Sigmoid colon (tissue), 7 donors: Measurements from ENCODE around the gene GPRC5B. TPM values are rescaled to one million over a fixed set of nuclear protein-coding genes. Genes with fewer than 3 reads are reported as not detected.

Experiments
- DNase-seq: peaks from one replicate; pipeline ENCODE4 v3.0.0-alpha.2; 2019
- H3K27ac ChIP-seq, 4 donors: fragments of 200-600 bp; sonication (generic); one replicate each; pipeline ENCODE4 v1.5.1; 2016 to 2019; ENCODE audit warnings: mild to moderate bottlenecking in 1 of 4
- H3K27me3 ChIP-seq, 3 donors: fragments of 200-600 bp; sonication (generic); one replicate each; pipeline ENCODE4 v1.5.1; 2019; ENCODE audit warnings: mild to moderate bottlenecking in 1 of 3
- H3K36me3 ChIP-seq, 4 donors: fragments of 200-600 bp; sonication (generic); one replicate each; pipeline ENCODE4 v1.5.1; 2016 to 2019
- H3K4me1 ChIP-seq, 4 donors: fragments of 200-600 bp; sonication (generic); one replicate each; pipeline ENCODE4 v1.5.1; 2017 to 2019
- H3K4me3 ChIP-seq, 4 donors: fragments of 200-600 bp; sonication (generic); one replicate each; pipeline ENCODE4 v1.5.1; 2017 to 2019; ENCODE audit warnings: mild to moderate bottlenecking in 2 of 4, moderate library complexity in 1 of 4
- H3K9me3 ChIP-seq, 4 donors: fragments of 200-600 bp in 3 of 4; sonication (generic) in 3 of 4; one replicate each; pipeline versions ENCODE4 v1.5.1 to v1.6.1; 2013 to 2019
- EP300 ChIP-seq, 4 donors: sonication (generic); formaldehyde crosslinking; IDR thresholded peaks; one replicate each; pipeline ENCODE4 v1.6.1; 2017; ENCODE audit warnings: antibody characterized with exemption in 4 of 4
- POLR2A ChIP-seq, 2 donors: fragments of 450-650 bp; IDR thresholded peaks; one replicate each; pipeline ENCODE4 v1.6.1; 2016; ENCODE audit warnings: antibody characterized with exemption in 2 of 2, mild to moderate bottlenecking in 2 of 2, moderate library complexity in 2 of 2
- POLR2AphosphoS5 ChIP-seq, 4 donors: sonication (generic); formaldehyde crosslinking; IDR thresholded peaks; one replicate each; pipeline ENCODE4 v1.6.1; 2017; ENCODE audit warnings: antibody characterized with exemption in 4 of 4
- WGBS, 2 donors: extraction: QIAGEN DNeasy Blood & Tissue Kit; methylation state at CpG; one replicate each; pipeline ENCODE4 v1.1.7; 2013; 5-methylcytosine and 5-hydroxymethylcytosine counted together
- intact Hi-C: fragments of 100-400 bp; cut with DNase I; formaldehyde crosslinking; loops from one replicate; pipeline ENCODE4 v1.15.1; 2023
- polyA plus RNA-seq, 3 donors: library from polyadenylated mRNA; stranded (reverse); fragments of 200-250 nt; gene quantifications; one replicate each; pipeline ENCODE4 v1.2.3, GENCODE V29; 2013
- total RNA-seq, 4 donors: library from RNA; depleted of rRNA; stranded (reverse); fragments of >200 nt; gene quantifications; one replicate each; pipeline ENCODE4 v1.1.0, GENCODE V29; 2016
- TF ChIP-seq, protein P1 (sequence below), 4 experiments: fragments of 450-650 bp in 3 of 4; fragments of 200-600 bp in 1 of 4; IDR thresholded peaks; one replicate each; pipeline ENCODE4 v1.5.1; 2016 to 2019; ENCODE audit warnings: antibody characterized with exemption in 4 of 4, mild to moderate bottlenecking in 3 of 4, moderate library complexity in 2 of 4
- donor health status: healthy with polysubstance abuse.
- donor health status: Bipolar disorder and iron deficiency.
- donor health status: healthy.

Gene GPRC5B
- total and polyA plus RNA-seq, 7 donors: 1.6 to 20.6 (median 8.4) TPM

DNA sequence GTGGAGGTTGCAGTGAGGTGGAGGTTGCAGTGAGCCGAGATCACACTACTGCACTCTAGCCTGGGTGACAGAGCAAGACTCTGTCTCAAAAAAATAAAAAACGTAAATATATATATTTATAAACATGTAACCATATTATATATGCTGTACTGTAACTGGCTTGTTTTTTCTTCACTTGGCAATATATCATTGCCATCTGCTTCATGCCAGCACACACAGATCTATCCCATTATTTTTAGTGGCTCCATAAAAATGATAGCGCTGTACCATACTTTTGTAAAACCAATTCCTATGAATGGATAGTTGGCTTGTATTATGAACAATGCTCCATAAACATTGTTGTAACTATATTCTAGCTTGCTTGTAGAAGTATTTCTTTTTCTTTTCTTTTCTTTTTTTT, 49.5 kb downstream of the GPRC5B start:
- no peaks in the 10 kb centered on the region for H3K36me3 ChIP-seq
- TF ChIP-seq POLR2AphosphoS5 (IDR thresholded peaks at IDR 0.05) (no peak), EP300 (IDR thresholded peaks at IDR 0.05) (no peak), POLR2A (IDR thresholded peaks at IDR 0.05) (no peak)
- TF ChIP-seq, protein P1, sequence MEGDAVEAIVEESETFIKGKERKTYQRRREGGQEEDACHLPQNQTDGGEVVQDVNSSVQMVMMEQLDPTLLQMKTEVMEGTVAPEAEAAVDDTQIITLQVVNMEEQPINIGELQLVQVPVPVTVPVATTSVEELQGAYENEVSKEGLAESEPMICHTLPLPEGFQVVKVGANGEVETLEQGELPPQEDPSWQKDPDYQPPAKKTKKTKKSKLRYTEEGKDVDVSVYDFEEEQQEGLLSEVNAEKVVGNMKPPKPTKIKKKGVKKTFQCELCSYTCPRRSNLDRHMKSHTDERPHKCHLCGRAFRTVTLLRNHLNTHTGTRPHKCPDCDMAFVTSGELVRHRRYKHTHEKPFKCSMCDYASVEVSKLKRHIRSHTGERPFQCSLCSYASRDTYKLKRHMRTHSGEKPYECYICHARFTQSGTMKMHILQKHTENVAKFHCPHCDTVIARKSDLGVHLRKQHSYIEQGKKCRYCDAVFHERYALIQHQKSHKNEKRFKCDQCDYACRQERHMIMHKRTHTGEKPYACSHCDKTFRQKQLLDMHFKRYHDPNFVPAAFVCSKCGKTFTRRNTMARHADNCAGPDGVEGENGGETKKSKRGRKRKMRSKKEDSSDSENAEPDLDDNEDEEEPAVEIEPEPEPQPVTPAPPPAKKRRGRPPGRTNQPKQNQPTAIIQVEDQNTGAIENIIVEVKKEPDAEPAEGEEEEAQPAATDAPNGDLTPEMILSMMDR (IDR thresholded peaks at IDR 0.05): no peak
- peaks cover 0 to 6% (median 2%) of the 10 kb centered on the region in 4 donors for H3K4me1 ChIP-seq
- H3K27ac ChIP-seq: no peak overlapping the region
- no peaks in the 10 kb centered on the region for H3K27me3 ChIP-seq
- H3K4me3 ChIP-seq: no peak overlapping the region
- H3K9me3 ChIP-seq: no peaks in the 10 kb centered on the region
- intact Hi-C loops: loop anchor here (10.0 kb wide), 1 partner anchor 60 kb away; no protein-coding TSS in a partner anchor
- WGBS, 2 donors: 94 to 95% methylated on average over 3 of the region's 3 CpGs
- DNase-seq: no peak

DNA sequence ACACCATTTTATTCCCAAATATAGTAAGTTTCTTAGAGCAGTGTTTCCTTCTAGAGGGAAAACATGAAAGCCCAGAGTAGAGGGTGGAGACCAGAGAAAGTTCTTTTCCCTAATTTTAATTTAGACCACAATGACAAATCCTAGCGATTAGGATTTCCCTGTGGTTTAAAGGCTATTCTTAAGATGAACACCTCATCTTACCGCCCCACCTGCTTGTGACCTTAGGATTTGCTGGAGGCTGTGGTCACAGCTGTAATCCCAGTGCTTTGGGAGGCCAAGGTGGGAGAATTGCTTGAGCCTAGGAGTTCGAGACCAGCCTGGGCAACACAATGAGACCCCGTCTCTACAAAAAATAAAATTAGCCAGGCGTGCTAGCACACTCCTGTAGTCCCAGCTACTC, 51.1 kb downstream of the GPRC5B start:
- Histone ChIP-seq H3K36me3 (no peaks in the 10 kb centered on the region), H3K27me3 (no peaks in the 10 kb centered on the region), H3K9me3 (no peaks in the 10 kb centered on the region), H3K4me3 (no peak overlapping the region), H3K27ac (no peak overlapping the region), H3K4me1 (peaks cover 0 to 6% (median 2%) of the 10 kb centered on the region in 4 donors)
- intact Hi-C loops: loop anchor here (10.0 kb wide), 1 partner anchor 61 kb away; no protein-coding TSS in a partner anchor
- DNase-seq: no peak
- WGBS, 2 donors: 93 to 94% methylated on average over 5 of the region's 5 CpGs
- TF ChIP-seq EP300 (IDR thresholded peaks at IDR 0.05) (no peak), POLR2A (IDR thresholded peaks at IDR 0.05) (no peak), POLR2AphosphoS5 (IDR thresholded peaks at IDR 0.05) (no peak)
- TF ChIP-seq, protein P1 (IDR thresholded peaks at IDR 0.05): no peak

DNA sequence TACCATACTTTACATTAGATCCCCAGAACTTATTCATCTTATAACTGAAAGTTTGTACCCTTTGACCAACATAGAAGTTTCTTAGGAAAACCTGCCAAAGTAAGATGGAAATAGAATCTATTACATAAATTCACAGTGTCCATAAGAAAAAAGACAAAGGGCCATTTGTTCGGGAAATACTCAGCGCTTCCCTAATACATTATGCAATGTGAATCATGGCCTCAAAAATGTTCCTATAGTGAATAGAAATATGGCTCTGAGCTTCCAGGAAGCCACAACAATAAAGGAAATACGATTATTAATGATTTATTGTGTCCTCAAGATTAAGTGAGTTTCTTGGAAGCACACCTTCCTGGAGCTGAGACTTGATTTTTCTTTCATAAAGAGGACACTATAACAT, 51.5 kb downstream of the GPRC5B start:
- TF ChIP-seq, protein P1 (IDR thresholded peaks at IDR 0.05): no peak
- TF ChIP-seq POLR2AphosphoS5 (IDR thresholded peaks at IDR 0.05) (no peak), POLR2A (IDR thresholded peaks at IDR 0.05) (no peak), EP300 (IDR thresholded peaks at IDR 0.05) (no peak)
- H3K9me3 ChIP-seq: no peaks in the 10 kb centered on the region
- H3K36me3 ChIP-seq: no peaks in the 10 kb centered on the region
- WGBS, 2 donors: 74 to 83% methylated on average over 3 of the region's 3 CpGs
- no peak for DNase-seq
- intact Hi-C loops: loop anchor here (10.0 kb wide), 1 partner anchor 62 kb away; no protein-coding TSS in a partner anchor
- H3K27ac ChIP-seq: no peak overlapping the region
- no peak overlapping the region for H3K4me3 ChIP-seq
- H3K4me1 ChIP-seq: peaks cover 0 to 6% (median 2%) of the 10 kb centered on the region in 4 donors
- no peaks in the 10 kb centered on the region for H3K27me3 ChIP-seq

DNA sequence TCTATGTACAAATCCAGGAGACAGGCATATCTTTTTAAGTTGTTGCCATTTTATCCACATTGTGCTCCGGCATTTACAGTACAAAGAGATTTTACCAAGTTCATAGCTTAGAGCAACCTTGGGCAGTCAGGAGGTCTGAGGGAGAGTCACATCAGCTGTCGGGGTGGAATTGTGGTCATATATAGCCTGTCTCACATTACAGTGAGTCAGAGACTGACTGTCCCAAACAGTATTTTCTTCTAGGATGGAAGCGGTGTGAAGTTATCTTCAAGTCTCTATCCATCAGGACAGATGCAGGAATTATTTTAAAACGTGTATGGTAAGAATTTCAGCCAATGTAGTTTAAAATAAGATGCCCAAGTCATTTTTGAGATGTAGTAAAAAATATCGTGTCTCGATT, 53.0 kb downstream of the GPRC5B start:
- Histone ChIP-seq H3K4me1 (peaks cover 0 to 6% (median 0%) of the 10 kb centered on the region in 4 donors), H3K9me3 (no peaks in the 10 kb centered on the region), H3K36me3 (no peaks in the 10 kb centered on the region), H3K4me3 (no peak overlapping the region), H3K27ac (no peak overlapping the region), H3K27me3 (no peaks in the 10 kb centered on the region)
- WGBS, 2 donors: 88 to 92% methylated on average over 6 of the region's 6 CpGs
- no peak for TF ChIP-seq POLR2AphosphoS5 (IDR thresholded peaks at IDR 0.05)
- no peak for TF ChIP-seq POLR2A (IDR thresholded peaks at IDR 0.05)
- TF ChIP-seq, protein P1 (IDR thresholded peaks at IDR 0.05): no peak
- TF ChIP-seq EP300 (IDR thresholded peaks at IDR 0.05): no peak
- intact Hi-C loops: loop anchor here (10.0 kb wide), 1 partner anchor 63 kb away; no protein-coding TSS in a partner anchor
- no peak for DNase-seq
